Activated gamma-delta T cell treated with anti-CD3 and anti-CD28 coated beads, Interleukin-2, amount 50 U/mL, for 16 hours (primary cell): ENCODE data around the gene POTEM.
"Not testable (repeated sequence)": the region's sequence is repeated elsewhere in the genome, so short reads cannot be mapped to it uniquely, and the experiment has no call there.

ENCODE experiments used
- DNase-seq: peaks from one replicate; pipeline ENCODE4 v3.0.0-alpha.2; 2020; ENCODE audit warnings: low read depth

POTEM gene

DNA sequence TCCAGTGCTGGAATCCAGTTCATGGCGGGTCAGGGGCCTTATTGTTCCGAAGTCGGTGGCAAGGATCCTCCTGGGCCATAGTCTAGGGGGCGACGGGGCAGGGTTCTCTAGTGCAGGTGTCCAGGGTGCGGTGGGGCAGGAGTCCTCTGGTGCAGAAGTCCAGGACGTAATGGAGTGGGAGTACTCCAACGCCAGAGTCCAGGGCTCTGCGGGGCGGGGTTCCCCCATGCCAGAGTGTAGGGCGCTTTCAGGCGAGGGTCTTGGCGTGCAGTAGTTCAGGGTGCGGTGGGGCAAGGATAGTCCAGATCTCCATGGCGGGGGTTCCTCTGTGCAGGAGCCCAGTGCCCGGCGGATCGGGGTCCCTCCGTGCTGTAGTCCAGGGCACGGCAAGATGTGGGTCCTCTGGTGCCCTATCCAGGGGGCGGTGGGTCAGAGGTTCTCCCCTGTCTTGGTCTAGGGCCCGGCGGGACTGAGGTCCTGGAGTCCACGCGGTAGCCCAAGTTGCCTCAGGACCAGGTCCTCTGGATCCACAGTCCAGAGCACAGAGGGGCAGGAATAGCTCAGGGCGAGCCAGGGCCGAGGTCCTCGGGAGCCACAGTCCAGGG lies 70.9 kb downstream of the POTEM start:
- not testable (repeated sequence) for DNase-seq

GRCh38 chr14:19038785-19039184 lies 71.6 kb downstream of the POTEM start:
- DNase-seq, result not testable (repeated sequence)

GRCh38 chr14:19043384-19043783 lies 76.2 kb downstream of the POTEM start:
- DNase-seq, result not testable (repeated sequence)
